Posterior cingulate gyrus (tissue), 11 donors: Measurements from ENCODE around the gene ATAD1.
"Not testable (repeated sequence)": the region's sequence is repeated elsewhere in the genome, so short reads cannot be mapped to it uniquely, and the experiment has no call there.

Experiments
- DNase-seq, 10 donors: peaks; one replicate each; pipeline versions ENCODE4 v3.0.0 to v3.0.0-alpha.2; 2020 to 2021; ENCODE audit warnings: mixed read lengths in 3 of 10
- intact Hi-C: fragments of 100-400 bp; cut with DNase I; formaldehyde crosslinking; loops from one replicate; pipeline ENCODE4 v1.15.1; 2023

Gene ATAD1

DNA sequence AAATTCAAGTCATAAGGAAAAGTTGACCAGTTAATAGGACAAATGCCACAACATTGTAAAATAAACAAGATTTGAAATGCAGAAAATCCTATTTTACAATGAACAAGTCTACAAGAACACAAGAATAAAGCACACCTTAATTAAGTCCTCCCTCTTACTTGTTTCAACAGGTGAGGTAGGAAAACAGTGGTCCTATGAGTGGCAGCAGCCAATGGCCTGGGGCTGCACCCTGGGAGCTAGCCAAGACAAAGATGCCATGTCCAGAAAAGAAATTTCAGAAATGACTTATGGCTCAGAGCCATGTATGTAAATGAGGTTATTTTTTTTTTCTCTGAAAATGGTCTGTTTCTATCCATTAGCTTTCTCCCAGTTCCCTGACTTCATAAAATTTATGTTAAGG lies 31.0 kb upstream of the ATAD1 start:
- no peak for DNase-seq
- intact Hi-C loops: no loop called here

DNA sequence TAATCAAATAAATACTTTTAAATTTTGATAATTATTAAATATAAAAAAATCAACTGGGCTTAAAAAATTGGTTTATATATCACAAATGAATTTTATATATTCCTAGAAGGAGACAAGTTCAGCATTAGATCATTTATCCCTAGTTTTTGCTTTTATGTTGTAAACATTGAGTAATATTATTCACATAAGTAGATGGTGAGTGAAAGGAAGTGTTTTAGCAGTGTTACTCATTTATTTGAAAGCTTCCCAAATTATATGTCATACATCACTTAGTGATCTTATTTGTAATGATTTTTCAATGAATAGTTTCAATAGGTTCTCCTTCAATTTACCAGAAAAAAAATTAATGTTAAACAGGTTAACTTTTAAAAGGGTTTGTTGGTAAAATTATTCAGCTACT lies 29.5 kb upstream of the ATAD1 start:
- no peak for DNase-seq
- intact Hi-C loops: no loop called here

DNA sequence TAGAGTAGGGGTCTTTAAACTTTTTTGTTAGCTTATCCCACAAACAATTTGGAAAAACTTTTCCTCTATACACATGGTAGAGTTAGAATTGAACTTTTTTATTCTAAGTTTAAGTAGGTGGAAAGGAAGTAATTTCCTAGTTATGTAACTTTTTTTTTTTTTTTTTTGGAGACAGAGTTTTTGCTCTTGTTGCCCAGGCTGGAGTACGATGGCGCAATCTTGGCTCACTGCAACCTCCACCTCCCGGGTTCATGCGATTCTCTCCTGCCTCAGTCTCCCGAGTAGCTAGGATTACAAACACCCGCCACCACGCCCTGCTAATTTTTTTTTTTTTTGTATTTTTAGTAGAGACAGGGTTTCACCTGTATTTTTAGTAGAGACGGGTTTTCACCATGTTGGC lies 28.7 kb upstream of the ATAD1 start:
- DNase-seq, intact Hi-C loops: not testable (repeated sequence)

DNA sequence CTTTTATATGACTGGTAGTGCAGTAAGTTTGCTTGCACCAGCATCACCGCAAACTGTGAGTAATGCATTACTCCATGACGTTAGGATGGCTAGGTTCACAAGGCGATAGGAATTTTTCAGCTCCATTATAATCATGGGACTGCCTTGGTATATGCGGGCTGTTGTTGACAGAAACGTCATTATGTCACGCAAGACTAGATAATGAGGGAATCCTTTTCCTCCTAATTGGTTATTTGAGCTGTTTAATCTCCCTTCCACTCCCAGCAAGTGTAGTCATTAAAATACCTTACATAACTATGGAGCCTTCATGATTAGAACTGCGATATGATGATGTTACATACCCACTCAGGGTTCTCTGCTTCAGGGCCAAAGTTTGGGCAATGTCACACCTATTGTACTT lies 28.0 kb upstream of the ATAD1 start:
- no peak for DNase-seq
- intact Hi-C loops: no loop called here

DNA sequence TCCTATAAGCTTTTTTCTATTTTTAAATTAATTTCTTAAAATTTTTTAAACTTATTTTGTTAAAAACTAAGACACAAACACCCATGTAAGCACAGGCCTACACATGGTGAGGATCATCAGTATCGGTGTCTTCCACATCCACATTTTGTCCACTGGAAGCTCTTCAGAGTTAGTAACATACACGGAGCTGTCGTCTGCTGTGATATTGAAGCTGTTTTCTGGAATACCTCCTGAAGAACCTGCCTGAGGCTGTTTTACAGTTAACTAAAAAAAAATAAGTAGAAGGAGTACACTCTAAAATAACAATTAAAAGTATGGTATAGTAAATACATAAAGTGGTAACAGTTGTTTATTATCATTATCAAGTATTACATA lies 27.6 kb upstream of the ATAD1 start:
- intact Hi-C loops: no loop called here
- DNase-seq: no peak

DNA sequence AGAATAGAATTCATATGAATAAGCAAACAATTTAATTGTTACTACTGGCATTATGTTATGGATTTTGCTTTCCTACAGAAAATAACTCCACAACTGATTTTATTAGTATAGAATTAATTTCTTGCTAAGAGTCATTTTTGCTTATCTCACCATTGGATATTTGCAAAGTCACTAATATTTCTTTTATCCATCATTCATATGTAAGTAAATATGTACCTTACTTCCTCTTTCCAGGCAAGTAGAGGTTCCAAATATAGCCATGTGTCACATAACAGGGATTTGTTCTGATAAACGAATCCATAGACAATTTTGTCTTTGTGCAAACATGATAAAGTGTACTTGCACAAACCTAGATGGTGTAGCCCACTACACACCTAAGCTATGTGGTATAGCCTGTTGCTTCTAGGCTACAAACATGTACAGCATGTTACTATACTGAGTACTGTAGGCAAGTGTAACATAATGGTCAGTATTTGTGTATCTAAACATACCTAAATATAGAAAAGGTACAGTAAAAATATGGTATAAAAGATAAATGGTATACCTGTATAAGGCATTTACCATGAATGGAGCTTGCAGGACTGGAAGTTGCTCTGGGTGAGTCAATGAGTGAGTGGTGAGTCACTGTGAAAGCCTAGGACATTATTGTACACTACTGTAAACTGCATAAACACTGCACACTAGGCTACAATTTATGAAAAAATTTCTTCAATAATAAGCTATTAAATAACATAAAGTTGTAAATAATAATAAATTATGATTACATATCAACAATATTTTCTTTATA lies 27.0 kb upstream of the ATAD1 start:
- no peak for DNase-seq
- intact Hi-C loops: no loop called here

DNA sequence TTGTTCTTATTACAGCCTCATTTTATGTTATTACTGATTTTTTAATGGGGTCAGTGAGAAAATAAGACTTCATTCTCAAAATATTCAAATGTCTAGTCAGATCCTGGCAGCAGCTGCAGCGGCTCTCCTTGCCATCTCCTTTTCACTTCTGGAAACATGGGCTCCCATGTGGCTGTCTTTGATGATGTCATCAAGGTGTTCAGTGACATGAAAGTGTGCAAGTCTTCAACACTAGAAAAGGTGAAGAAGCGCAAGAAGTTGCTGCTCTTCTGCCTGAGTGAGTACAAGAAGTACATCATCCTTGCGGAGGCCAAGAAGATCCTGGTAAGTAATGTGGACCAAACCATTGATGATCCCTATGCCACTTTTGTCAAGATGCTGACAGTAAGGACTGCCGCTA lies 25.7 kb upstream of the ATAD1 start:
- intact Hi-C loops: no loop called here
- DNase-seq: no peak

DNA sequence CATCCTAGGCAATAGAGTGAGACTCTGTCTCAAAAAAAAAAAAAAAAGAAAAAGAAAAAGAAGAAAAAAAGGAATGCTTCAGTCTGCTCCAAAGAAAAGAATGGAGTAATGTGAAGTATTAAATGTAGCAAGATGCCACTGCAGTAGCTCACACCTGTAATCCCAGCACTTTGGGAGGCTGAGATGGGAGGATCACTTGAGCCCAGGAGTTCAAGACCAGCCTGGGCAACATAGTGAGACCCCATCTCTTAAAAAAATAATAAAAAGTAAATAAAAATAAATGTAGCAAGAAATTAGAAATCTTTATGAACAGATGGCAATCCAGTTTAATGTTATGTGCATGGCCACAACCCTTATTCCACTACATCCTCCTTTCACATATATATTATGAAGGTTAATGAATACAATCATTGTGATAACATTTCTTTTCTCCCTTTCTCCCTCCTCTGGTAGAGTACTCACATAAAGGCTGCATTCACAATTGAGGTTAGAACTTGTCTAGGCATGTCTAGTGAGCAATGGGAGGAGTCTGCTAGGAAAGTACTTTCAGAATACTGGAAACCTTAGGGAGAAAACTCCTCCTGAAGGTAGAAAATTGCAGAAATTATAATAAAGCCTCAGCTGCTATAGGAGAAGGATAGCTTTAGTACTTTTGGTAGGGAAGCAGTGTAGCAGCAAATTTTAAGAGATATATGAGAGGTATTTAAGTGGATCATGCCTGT lies 24.9 kb upstream of the ATAD1 start:
- DNase-seq: no peak
- intact Hi-C loops: no loop called here

DNA sequence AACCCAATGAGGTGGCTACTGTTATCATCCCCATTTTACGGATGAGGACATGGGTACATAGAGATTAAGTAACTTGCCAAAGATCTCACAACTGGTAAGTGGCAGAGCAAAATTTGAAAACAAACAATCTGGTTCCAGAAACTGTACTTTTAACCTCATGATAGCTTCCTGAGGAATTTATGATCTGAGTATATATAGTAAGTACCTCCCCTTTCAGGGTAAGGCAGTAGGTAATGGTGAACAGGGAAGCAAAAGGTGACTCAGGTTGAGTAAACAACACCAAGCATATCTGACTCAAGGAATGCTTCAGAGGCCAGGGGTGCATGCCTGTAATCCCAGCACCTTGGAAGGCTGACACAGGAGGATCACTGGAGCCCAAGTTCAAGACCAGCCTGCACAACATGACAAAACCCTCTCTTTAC lies 24.2 kb upstream of the ATAD1 start:
- no peak for DNase-seq
- intact Hi-C loops: no loop called here

DNA sequence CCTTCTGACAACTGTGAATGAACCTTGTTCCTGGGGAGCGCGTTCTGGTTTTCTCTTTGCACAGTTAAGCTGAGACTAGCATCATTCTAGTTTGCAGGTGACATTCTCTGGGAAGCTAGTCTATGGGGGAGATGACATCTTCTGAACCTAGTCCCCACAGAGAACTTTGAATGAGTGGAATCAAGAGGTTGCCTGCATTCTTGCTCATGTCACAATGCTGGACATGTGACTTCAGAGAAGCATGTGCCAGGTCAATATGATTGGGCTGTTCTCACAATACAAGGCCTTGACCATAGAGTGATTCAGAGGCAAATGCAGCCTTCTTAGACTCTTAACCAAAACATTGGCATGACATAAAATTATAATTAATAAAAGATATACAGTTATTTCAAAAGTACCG lies 23.2 kb upstream of the ATAD1 start:
- intact Hi-C loops: no loop called here
- DNase-seq: no peak

DNA sequence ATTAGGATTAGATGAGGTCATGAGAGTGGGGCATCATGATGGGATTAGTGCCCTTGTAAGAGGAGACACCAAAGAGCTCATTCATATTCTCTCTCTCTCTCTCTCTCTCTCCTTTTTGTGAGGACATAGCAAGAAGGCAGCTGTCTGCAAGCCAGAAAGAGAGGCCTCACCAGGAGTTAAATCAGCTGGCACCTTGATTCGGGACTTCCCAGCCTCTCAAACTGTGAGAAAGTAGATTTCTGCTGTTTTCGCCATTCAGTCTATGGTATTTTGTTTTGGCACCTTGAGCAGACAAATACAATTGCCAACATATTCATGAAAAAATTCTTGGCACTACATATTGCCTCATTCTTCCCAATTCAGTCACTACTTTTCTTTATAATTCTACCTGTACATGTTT lies 20.6 kb upstream of the ATAD1 start:
- intact Hi-C loops: no loop called here
- no peak for DNase-seq

DNA sequence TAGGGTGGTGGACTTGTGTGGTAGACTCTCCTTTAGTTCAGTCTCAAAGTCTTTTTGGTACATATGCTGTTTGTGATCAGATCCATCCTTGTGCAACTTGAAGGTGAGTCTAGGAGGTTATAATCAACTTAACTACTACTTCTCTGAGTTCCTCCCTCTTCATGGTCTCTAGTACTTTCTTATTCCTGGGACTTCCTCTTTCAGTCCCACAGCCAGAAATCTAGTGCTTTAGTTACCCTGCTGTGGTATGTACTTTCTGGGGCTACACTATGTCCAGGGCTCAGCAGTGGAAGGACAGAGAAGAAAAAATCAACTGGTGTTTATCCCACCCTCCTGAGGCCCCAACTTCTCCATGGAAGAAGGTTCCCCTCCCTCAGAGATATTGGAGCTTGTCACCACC lies 19.4 kb upstream of the ATAD1 start:
- DNase-seq: no peak
- intact Hi-C loops: no loop called here

DNA sequence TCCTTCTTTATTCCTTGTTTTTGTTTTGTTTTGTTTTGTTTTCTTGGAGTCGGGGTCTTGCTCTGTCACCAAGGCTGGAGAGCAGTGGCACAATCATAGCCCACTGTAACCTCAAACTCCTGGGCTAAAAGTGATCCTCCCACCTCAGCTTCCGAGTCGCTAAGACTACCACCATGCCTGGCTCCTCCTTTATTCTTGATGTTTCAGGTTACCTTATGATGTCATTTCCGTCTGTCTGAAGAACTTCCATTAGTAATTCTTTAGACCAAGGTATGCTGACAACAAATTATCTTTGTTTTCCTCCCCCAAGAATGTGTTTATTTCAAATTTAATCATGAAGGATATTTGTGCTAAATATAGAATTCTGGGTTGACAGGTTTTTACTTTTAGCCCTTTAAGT lies 18.1 kb upstream of the ATAD1 start:
- intact Hi-C loops: no loop called here
- no peak for DNase-seq

DNA sequence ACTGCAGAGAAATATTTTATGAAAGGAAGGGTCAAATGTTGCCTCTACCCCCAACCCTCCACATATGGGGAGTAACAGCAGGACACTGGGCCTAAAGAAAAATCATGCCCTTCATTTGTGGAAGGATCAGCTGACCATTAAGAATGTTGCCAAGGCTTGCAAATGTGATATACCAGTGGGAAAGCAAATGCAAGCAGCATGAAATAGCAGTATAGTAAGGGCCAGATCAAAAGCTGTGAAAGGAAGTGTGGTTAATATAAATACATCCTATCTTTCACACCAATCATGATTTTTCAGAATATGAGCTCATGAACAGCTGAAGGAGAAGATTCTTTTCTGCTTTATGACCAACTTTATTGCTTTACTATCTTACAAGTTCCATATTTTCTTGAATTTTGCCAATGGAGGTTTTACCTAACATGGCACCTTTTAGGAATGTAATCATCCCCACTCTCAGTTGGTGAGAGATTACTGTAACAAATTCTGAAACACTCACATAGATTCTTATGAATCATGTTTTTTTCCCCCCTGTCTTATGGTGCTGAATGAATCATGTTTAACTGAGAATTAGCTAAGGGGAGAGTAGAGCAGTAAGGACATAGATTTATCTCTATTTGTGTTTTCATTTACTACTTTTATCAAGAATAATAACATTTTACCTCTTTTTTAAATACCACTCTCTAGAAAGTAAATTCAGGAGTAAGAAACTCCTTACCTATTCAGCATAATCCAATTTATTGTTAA lies 12.1 kb upstream of the ATAD1 start:
- DNase-seq: no peak
- intact Hi-C loops: no loop called here

DNA sequence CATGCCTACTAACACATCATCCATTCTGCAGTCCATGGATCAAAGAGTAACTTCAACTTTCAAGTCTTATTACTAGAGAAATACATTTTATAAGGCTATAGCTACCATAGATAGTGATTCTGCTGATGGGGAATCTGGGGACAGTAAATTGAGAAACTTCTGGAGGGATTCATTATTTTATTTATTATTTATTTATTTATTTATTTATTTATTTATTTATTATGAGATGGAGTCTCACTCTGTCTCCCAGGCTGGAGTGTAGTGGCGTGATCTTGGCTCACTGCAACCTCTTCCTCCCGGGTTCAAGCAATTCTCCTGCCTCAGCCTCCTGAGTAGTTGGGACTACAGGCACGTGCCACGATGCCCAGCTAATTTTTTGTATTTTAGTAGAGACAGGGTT lies 11.0 kb upstream of the ATAD1 start:
- DNase-seq, intact Hi-C loops: not testable (repeated sequence)

DNA sequence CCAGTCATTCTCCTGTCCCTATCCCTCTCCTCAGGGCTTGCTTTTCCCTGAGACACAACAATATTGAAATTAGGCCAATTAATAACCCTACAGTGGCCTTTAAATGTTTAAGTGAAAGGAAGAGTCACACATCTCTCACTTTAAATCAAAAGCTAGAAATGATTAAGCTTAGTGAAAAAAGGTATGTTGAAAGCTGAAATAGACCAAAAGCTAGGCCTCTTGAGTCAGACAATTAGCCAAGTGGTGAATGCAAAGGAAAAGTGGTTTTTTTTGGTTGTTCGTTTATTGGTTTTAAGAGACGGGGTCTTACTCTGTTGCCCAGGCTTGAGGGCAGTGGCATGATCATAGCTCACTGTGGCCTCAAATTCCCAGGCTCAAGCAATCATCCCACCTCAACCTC lies 9.7 kb upstream of the ATAD1 start:
- intact Hi-C loops: no loop called here
- DNase-seq: no peak

DNA sequence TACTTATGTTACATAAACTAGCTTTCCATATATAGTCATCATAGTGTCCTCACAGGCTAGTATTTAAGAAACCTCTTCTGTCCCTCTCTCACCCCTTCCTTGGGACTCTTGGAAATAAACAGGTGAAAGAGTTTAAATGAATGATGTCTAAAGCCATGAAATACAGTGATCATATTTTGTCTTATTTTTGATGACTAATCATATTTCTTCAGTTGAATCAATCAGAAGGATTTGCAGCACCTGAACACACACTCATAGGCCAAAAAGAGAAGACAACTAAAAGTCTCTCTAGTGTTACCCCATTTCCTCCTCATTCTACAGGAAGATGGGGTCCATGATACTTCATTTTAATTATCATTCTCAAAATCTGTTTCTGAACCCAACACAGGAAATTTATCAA lies 8.6 kb upstream of the ATAD1 start:
- intact Hi-C loops: no loop called here

DNA sequence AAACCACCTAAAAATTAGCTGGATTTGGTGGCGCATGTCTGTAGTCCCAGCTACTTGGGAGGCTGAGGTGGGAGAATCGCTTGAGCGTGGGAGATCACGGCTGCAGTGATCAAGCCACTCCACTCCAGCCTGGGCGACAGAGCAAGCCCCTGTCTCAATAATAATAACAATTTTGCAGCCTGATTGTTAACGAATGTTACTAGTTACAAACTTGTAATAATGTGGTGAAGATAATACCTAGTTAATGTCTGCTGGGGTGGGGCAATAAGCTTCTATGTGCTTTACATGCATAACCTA lies 1.2 kb upstream of the ATAD1 start:
- DNase-seq: peak in 1 of 10 donors; percentile 68
- intact Hi-C loops: loop anchor here (2.0 kb wide), 1 partner anchor 42 kb away; no protein-coding TSS in a partner anchor

More for the DNA sequence above, 8.6 kb upstream of the ATAD1 start:
- no peak for DNase-seq

DNA sequence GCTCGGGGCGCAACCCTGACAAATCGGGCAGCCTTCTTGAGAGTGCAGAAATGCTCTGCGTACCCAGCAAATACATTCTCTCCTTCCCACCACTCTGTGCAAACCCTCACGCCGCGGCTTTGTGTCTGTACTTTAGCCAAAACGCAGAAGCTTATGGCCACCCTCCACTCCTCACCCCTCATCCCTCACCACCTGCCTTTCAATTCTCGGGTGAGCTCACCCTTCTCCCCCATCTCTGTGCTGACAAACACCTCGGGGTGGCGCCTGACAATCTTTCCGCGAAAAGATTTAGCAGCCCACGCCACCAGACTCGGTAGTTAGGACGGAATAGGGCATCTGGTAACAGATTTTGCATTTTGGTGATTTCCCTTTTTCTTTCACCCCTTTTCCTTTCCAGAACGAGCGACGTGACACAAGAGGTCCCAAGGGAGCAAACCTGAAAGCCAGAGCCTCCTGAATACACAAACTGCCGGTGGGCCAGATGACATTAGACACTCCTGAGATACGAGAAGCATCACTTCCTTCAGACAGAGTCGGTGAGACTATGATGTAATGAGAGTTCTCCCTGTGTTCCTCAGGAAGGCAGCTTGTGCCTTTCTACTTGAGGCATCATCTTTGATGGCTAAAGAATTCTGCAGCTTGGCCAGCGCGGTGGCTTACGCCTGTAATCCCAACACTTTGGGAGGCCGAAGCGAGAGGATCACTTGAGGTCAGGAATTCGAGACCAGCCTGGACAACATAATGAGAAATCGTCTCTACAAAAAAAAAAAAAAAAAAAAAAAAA lies 671 bp upstream of the ATAD1 start:
- intact Hi-C loops: loop anchor here (2.0 kb wide), 1 partner anchor 42 kb away; no protein-coding TSS in a partner anchor
- peak; percentile 15 to 88 (median 54) for DNase-seq

DNA sequence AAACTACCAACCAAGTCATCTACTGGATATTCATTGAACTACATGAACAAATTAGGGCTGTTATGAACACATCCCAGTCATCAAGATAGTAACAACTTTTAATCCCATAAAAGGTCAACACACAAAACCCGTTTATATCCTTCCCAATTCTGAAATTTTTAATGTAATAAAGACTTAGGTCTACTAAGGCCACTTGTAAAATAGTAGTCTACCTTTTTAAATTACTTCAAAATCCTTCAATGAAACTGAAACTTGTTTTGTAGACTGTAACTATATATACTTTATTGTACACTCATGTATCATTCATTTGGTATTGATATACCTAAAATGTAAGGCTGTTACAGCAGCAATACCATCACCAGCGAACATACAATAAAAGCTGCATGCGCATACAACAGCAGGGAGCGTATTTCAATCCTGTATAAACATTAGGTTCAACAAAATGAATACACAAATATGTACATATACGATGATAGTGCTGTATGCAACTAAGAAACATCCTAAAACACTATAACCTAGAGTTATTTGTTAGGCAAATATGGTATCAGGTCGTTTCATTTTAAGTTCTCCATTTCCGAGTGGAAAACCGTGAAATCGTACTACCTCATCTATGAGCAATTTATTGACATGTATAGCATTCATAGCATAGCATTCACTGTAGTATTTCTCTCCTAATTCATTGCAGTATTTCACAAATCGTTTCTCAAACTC lies 973 bp downstream of the ATAD1 start:
- intact Hi-C loops: no loop called here
- no peak for DNase-seq
